NCI-H345 (cell line): ENCODE measurements around the gene GRID1.

Experiments
- DNase-seq: peaks from one replicate; lab custom pipeline; 2025; lab: John Stamatoyannopoulos, UW

Gene GRID1

GRCh38 chr10:85612833-85613232 is 753.8 kb downstream of the GRID1 start:
- DNase-seq: no peak

- DNase-seq: no peak
Measured at GRCh38 chr10:85612378-85612775, 754.2 kb downstream of the GRID1 start.

GRCh38 chr10:85611746-85612377 is 754.7 kb downstream of the GRID1 start:
- no peak for DNase-seq

- DNase-seq: no peak
Measured at GRCh38 chr10:85611093-85611740, 755.4 kb downstream of the GRID1 start.

- DNase-seq: no peak
Measured at GRCh38 chr10:85610381-85611092, 756.1 kb downstream of the GRID1 start.

GRCh38 chr10:85609509-85609908 is 757.1 kb downstream of the GRID1 start:
- DNase-seq: no peak

- DNase-seq: no peak
Measured at GRCh38 chr10:85608706-85609105, 757.9 kb downstream of the GRID1 start.

GRCh38 chr10:85607043-85607695 is 759.4 kb downstream of the GRID1 start:
- DNase-seq: no peak

GRCh38 chr10:85606401-85606800 is 760.2 kb downstream of the GRID1 start:
- no peak for DNase-seq

- DNase-seq: no peak
Measured at GRCh38 chr10:85604884-85605283, 761.7 kb downstream of the GRID1 start.

GRCh38 chr10:85604136-85604725 is 762.4 kb downstream of the GRID1 start:
- DNase-seq: no peak

GRCh38 chr10:85603151-85603940 is 763.2 kb downstream of the GRID1 start:
- DNase-seq: no peak

GRCh38 chr10:85602713-85603112 is 763.9 kb downstream of the GRID1 start:
- DNase-seq: no peak

- no peak for DNase-seq
Measured at GRCh38 chr10:85602306-85602705, 764.3 kb downstream of the GRID1 start.

GRCh38 chr10:85601526-85601925 is 765.1 kb downstream of the GRID1 start:
- no peak for DNase-seq

GRCh38 chr10:85600744-85601081 is 765.9 kb downstream of the GRID1 start:
- DNase-seq: no peak

- DNase-seq: no peak
Measured at GRCh38 chr10:85600026-85600743, 766.4 kb downstream of the GRID1 start.

- DNase-seq: no peak
Measured at GRCh38 chr10:85599081-85599480, 767.5 kb downstream of the GRID1 start.

GRCh38 chr10:85598646-85599045 is 767.9 kb downstream of the GRID1 start:
- DNase-seq: no peak

GRCh38 chr10:85597006-85597405 is 769.6 kb downstream of the GRID1 start:
- DNase-seq: no peak

- no peak for DNase-seq
Measured at GRCh38 chr10:85596389-85596788, 770.2 kb downstream of the GRID1 start.
